Measurements from ENCODE around the gene EDA. TPM values are rescaled to one million over a fixed set of nuclear protein-coding genes. Genes with fewer than 3 reads are reported as not detected.

The EDA gene
- polyA plus RNA-seq, 2 donors, result 0.57 to 0.92 TPM

Other genes with a start within 250 kb of the EDA start
- gene NALF2, start 111.8 kb upstream of the EDA start, polyA plus RNA-seq, result under 1 TPM; 0.06 to 0.14 TPM

Data from esophagus (tissue), 2 donors.